A673 (cell line): ENCODE measurements around the gene TSPO. TPM values are rescaled to one million over a fixed set of nuclear protein-coding genes. Genes with fewer than 3 reads are reported as not detected.

Source experiments
- BruUV-seq: library from RNA; stranded (reverse); fragments of 400-500 nt; replicated peaks from 2 replicates; lab custom pipeline; 2021; lab: Mats Ljungman, UMichigan
- CTCF ChIA-PET: fragments of 300-600 bp; sonication (Branson Sonifier 250); formaldehyde crosslinking; loops from one replicate; lab custom pipeline; 2022; ENCODE audit warnings: antibody characterized with exemption; lab: Charles Lee
- POLR2A ChIA-PET: fragments of 300-600 bp; sonication (Branson Sonifier 250); formaldehyde crosslinking; loops from one replicate; lab custom pipeline; 2022; ENCODE audit warnings: antibody characterized with exemption; ENCODE audit not compliant: low non-redundant PET; lab: Charles Lee
- DNase-seq: peaks from one replicate; pipeline ENCODE4 v3.0.0-alpha.2; 2015; ENCODE audit warnings: low spot score
- H3K27ac ChIP-seq: fragments of 200-600 bp; sonication (generic); 2 replicates; pipeline ENCODE4 v1.5.1; 2016; ENCODE audit warnings: mixed run types, low read depth, mild to moderate bottlenecking, mixed read lengths, antibody characterized with exemption, low read length; ENCODE audit not compliant: poor library complexity, severe bottlenecking
- H3K27me3 ChIP-seq: fragments of 200-600 bp; sonication (generic); replicated peaks from 2 replicates; pipeline ENCODE4 v1.6.1; 2017; ENCODE audit warnings: mixed run types, low read depth, mild to moderate bottlenecking, mixed read lengths, antibody characterized with exemption, low read length; ENCODE audit not compliant: insufficient read depth, poor library complexity
- H3K36me3 ChIP-seq: fragments of 200-600 bp; sonication (generic); 2 replicates; pipeline ENCODE4 v1.6.1; 2016; ENCODE audit warnings: mixed run types, mild to moderate bottlenecking, mixed read lengths, antibody characterized with exemption, low read length; ENCODE audit not compliant: insufficient read depth, poor library complexity, severe bottlenecking
- H3K4me1 ChIP-seq: fragments of 200-600 bp; sonication (generic); 2 replicates; pipeline ENCODE4 v1.6.1; 2017; ENCODE audit warnings: mixed run types, mild to moderate bottlenecking, mixed read lengths, antibody characterized with exemption, low read length; ENCODE audit not compliant: insufficient read depth, poor library complexity, severe bottlenecking
- H3K4me3 ChIP-seq: fragments of 200-600 bp; sonication (generic); 2 replicates; pipeline ENCODE4 v1.5.1; 2016; ENCODE audit warnings: low read depth, mixed run types, mild to moderate bottlenecking, mixed read lengths, low read length; ENCODE audit not compliant: poor library complexity, severe bottlenecking
- H3K9me3 ChIP-seq: fragments of 200-600 bp; sonication (generic); 2 replicates; pipeline ENCODE4 v1.6.1; 2016; ENCODE audit warnings: mixed run types, low read depth, mild to moderate bottlenecking, mixed read lengths, antibody characterized with exemption, low read length; ENCODE audit not compliant: poor library complexity, severe bottlenecking
- CTCF ChIP-seq: fragments of 300-800, 200-600 bp; sonication (generic); conservative IDR thresholded peaks from 2 replicates; pipeline ENCODE4 v1.5.1; 2017; ENCODE audit warnings: low read depth, mild to moderate bottlenecking, antibody characterized with exemption, low read length, moderate library complexity, mixed read lengths
- EZH2 ChIP-seq: fragments of 200-600 bp; sonication (generic); IDR thresholded peaks from 2 replicates; pipeline ENCODE4 v1.6.1; 2017; ENCODE audit warnings: borderline replicate concordance, low read depth, mild to moderate bottlenecking, mixed read lengths, antibody characterized with exemption, low read length; ENCODE audit not compliant: poor library complexity, severe bottlenecking
- intact Hi-C: fragments of 100-400 bp; cut with micrococcal nuclease; formaldehyde crosslinking; loops from one replicate; pipeline ENCODE4 v1.10.0; 2022; ENCODE audit not compliant: unreplicated experiment
- total RNA-seq: library from RNA; stranded (reverse); gene quantifications from 2 replicates; pipeline ENCODE4 v1.2.3, GENCODE V29; 2021

TSPO gene
- total RNA-seq, 1 experiment from 2014 or later: 105 TPM

- no TSS peak for BruUV-seq
- no peak for DNase-seq
- H3K27ac ChIP-seq: no peak overlapping the region
- intact Hi-C loops: no loop called here
- CTCF ChIA-PET: no interaction called here
- POLR2A ChIA-PET: no interaction called here
- TF ChIP-seq CTCF (no peak), EZH2 (no peak)
- no peak overlapping the region for H3K4me3 ChIP-seq
- no peaks in the 10 kb centered on the region for H3K9me3 ChIP-seq
- no peaks in the 10 kb centered on the region for H3K36me3 ChIP-seq
- no peaks in the 10 kb centered on the region for H3K4me1 ChIP-seq
- no peaks in the 10 kb centered on the region for H3K27me3 ChIP-seq
Measured at GRCh38 chr22:43200031-43200430, 48.7 kb downstream of the TSPO start.

GRCh38 chr22:43200555-43200954 is 49.2 kb downstream of the TSPO start:
- Histone ChIP-seq H3K9me3 (no peaks in the 10 kb centered on the region), H3K27me3 (no peaks in the 10 kb centered on the region), H3K36me3 (no peaks in the 10 kb centered on the region), H3K4me3 (no peak overlapping the region), H3K4me1 (no peaks in the 10 kb centered on the region), H3K27ac (no peak overlapping the region)
- no peak for TF ChIP-seq EZH2
- no peak for TF ChIP-seq CTCF
- POLR2A ChIA-PET: no interaction called here
- CTCF ChIA-PET: no interaction called here
- intact Hi-C loops: no loop called here
- no TSS peak for BruUV-seq
- no peak for DNase-seq

- BruUV-seq: no TSS peak
- POLR2A ChIA-PET: no interaction called here
- Histone ChIP-seq H3K27me3 (no peaks in the 10 kb centered on the region), H3K4me1 (no peaks in the 10 kb centered on the region), H3K9me3 (no peaks in the 10 kb centered on the region), H3K27ac (no peak overlapping the region), H3K36me3 (no peaks in the 10 kb centered on the region), H3K4me3 (no peak overlapping the region)
- no peak for DNase-seq
- no peak for TF ChIP-seq CTCF
- TF ChIP-seq EZH2: no peak
- CTCF ChIA-PET: no interaction called here
- intact Hi-C loops: no loop called here
Measured at GRCh38 chr22:43201486-43202219, 50.3 kb downstream of the TSPO start.
